C4-2B (cell line): Measurements from ENCODE around the gene HTT.

Experiments
- H3K27ac ChIP-seq: fragments of 450-650 bp; 2 replicates; pipeline ENCODE4 v1.5.1; 2017
- ZFX ChIP-seq: fragments of 450-650 bp; IDR thresholded peaks from 2 replicates; pipeline ENCODE4 v1.6.1; 2017
- TF ChIP-seq, protein P1 (sequence below): fragments of 450-650 bp; conservative IDR thresholded peaks from 2 replicates; pipeline ENCODE4 v1.5.1; 2017; ENCODE audit warnings: mild to moderate bottlenecking

The HTT gene

DNA sequence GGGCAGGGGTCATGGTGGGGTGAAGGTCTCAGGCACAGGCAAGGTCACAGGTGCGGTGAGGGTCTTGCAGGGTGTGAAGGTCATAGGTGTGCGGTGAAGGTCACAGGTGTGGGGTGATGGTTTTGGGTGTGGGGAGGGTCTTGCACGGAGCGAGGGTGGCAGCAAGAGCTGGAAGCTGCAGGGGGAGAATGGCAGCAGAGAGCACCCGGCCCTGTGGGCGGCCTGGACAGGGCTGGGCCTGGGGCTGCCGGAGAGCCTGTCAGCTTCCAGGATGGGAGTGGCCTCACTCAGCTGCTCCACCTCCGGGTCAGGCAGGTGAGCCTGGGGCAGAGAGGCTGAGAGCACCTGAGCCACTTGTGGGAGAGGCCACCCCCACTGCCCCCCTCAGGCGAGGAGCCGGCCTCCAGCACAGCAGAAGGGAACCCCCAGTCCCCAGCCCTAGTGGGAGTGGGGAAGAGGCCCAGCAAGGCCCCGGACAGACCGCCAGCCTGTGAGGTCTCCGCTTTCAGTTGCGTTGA, 176.0 kb downstream of the HTT start:
- H3K27ac ChIP-seq = no peak overlapping the region
- TF ChIP-seq ZFX = no peak
- TF ChIP-seq, protein P1, sequence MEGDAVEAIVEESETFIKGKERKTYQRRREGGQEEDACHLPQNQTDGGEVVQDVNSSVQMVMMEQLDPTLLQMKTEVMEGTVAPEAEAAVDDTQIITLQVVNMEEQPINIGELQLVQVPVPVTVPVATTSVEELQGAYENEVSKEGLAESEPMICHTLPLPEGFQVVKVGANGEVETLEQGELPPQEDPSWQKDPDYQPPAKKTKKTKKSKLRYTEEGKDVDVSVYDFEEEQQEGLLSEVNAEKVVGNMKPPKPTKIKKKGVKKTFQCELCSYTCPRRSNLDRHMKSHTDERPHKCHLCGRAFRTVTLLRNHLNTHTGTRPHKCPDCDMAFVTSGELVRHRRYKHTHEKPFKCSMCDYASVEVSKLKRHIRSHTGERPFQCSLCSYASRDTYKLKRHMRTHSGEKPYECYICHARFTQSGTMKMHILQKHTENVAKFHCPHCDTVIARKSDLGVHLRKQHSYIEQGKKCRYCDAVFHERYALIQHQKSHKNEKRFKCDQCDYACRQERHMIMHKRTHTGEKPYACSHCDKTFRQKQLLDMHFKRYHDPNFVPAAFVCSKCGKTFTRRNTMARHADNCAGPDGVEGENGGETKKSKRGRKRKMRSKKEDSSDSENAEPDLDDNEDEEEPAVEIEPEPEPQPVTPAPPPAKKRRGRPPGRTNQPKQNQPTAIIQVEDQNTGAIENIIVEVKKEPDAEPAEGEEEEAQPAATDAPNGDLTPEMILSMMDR = no peak

DNA sequence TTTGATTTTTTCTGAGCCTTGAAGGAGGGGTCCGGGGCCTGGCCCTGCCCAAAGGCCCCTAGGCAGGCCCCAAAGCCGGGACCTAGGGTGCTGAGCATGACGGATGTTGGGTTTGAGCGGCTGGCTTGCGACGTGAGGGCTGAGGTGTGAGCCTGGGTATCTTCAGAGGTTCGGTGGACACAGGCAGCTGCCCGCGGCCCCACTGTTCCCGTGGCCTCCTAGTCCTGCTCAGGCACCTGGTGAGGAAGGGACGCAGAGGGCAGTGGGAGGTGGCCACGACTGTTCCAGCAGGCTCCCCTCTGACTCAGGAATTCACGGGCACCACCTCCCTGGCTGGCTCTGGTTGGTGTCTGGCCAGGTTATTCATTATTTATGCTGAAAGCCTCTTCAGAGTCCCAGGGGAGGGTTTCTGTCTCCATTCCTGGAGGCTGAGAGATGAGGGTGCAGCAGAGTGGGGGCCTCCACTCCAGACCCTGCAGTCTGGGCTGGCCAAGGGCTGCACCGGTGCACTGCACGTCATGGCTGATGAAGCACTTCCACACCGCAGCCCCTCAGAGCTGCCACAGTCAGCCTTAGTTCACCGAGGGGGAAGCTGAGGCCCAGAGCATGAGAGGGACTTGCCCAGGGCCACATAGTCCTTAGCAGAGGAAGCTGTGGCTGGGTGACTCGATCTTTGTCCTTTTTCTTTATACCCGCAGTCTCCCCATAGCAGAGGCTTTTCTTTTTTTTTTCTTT, 176.6 kb downstream of the HTT start:
- no peak overlapping the region for H3K27ac ChIP-seq
- TF ChIP-seq ZFX = no peak
- TF ChIP-seq, protein P1 = no peak

DNA sequence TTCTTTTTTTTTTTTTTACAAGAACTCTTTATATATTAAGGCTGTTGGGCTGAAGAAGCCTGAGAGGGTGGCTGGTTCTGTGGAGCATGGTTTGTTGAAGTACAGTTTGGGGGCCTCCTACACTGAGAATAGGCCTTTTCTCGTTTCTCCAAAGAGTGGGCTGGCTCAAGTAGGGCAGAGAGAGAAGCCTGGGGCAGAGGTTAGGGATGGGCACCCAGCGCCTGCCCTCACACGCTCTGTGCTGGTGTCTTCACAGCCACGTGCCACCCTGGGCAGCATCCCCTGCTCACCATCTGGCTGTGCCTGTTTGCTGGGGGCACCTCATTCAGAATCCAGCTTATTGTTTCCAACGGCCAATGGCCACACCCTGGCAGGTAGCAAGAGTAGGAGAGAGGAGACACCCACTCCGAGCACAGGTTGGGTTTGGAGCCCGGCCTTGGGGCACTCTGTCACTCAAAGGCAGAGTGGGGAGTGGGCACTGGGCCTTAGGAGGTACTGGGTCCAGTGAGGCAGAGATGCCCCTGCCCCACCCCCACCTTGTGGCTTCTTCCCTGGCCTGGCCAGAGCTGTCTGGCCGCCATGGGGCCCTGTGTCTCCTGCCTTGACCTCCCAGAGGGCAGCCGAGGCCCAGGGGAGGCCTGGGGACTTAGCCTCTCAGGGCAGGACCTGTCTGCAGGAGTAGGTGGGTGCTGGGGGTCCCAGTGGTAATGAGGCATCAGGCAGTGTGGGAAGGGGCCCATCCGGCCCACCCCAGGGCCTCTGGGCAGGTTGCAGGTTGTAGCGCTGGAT, 177.4 kb downstream of the HTT start:
- no peak overlapping the region for H3K27ac ChIP-seq
- TF ChIP-seq ZFX = no peak
- TF ChIP-seq, protein P1 = no peak

DNA sequence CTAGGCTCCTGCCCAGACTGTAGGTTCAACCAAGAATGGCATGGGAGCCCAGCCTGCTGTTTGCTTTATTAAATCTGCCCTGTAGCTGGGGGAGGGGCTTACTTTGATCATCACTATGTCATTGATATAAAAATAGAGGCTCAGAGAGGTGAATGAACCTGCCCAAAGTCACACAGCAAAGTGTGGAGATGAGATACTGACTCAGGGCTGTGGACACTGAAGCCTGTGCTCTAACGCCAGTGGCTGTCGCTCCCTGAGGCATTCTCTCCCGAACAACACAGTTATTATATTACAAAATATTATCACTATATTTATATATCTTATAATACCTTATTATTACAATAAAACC, 178.0 kb downstream of the HTT start:
- no peak overlapping the region for H3K27ac ChIP-seq
- TF ChIP-seq, protein P1 = no peak
- no peak for TF ChIP-seq ZFX

DNA sequence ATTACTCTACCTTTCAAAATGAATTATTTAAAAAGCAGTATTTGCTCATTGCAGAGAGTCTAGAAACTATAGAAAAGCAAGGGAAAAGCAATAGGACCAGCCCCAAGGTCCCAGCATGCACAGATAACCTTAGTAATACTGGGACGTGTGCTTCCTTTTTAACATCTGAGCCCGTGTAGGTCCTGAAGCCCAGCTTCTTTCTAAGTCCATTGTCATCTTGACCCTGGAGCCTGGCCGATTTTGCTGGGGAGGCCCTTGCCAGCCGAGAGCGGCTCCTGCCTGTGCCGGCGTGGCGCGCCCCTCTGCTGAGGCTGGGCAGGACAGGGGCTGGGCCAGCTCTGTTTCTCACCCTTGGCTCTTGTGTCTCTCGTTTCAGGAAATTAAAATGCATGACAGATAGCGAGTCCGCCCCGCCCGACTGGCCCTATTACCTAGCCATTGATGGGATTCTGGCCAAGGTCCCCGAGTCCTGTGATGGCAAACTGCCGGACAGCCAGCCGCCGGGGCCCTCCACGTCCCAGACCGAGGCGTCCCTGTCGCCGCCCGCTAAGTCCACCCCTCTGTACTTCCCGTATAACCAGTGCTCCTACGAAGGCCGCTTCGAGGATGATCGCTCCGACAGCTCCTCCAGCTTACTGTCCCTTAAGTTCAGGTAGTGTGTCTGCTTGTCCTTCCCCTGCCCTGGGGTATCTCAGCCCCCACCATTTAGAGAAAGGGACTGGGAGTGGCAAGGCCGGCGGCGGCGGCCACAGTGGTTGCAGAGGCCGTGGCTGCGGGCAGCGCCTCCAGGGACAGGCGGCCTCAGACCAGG, 178.6 kb downstream of the HTT start:
- no peak for TF ChIP-seq ZFX
- TF ChIP-seq, protein P1 = no peak
- H3K27ac ChIP-seq = no peak overlapping the region

DNA sequence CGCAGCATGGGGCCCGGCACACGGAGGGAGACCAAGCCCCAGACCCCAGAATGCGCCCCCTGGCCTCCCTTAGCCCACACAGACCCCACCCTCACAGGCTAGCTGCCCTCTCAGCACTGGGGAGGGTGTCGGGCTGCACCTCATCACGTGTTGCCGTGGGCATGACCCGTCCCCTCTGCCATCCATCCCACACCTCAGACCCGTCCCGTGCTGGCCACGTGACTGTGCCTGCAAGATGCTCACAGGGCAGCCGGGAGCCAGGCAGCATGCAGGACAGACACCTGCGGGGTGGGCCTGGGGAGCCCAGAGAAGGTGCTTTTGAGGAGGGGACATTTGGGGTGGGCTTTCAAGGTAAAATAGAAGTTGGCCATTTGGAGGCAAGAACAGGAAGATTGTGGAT, 179.3 kb downstream of the HTT start:
- TF ChIP-seq, protein P1 = no peak
- TF ChIP-seq ZFX = no peak
- H3K27ac ChIP-seq = no peak overlapping the region
